Dedifferentiated amniotic fluid mesenchymal stem cell (primary cell): Measurements from ENCODE around the gene SEMA3D.

Source experiments
- DNase-seq: peaks from one replicate; pipeline ENCODE4 v3.0.0-alpha.2; 2016; ENCODE audit errors: extremely low spot score

The SEMA3D gene

DNA sequence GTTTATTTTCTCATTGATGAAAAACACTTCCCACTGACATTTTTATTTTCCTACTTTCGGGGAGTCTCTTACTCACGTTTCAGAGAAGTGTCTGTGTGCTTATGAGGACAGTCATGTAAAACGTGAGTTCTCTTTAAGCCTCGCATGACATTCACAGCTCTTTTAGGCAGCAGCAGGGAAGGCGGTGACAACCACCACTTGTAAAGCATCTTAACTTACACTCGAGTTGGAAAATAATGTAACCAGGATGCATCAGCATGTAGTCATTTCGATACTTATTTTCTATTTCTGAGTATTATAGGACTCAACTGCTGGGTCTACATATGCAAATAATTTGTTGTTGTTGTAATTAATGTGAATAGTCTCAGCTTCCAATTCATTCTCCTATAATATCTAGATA lies 153.6 kb downstream of the SEMA3D start:
- DNase-seq: no peak

DNA sequence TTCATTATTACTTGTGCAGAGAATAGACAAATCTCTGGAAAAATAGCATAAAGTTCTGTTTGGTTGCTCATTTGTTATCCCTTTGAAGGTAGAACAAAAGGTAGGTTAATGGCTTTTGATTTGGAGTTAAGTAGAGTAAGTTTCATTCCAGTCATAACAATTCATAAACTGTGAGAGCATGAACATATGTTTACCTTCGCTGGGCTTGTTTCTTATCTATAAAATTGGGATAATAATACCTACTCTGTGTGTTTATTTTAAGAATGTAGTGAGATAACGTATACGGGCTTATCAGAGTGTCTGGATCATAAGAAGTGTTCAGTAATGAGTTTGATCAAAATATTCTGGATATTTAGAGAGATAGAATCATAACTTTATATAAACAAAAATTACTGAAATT lies 155.4 kb downstream of the SEMA3D start:
- no peak for DNase-seq

DNA sequence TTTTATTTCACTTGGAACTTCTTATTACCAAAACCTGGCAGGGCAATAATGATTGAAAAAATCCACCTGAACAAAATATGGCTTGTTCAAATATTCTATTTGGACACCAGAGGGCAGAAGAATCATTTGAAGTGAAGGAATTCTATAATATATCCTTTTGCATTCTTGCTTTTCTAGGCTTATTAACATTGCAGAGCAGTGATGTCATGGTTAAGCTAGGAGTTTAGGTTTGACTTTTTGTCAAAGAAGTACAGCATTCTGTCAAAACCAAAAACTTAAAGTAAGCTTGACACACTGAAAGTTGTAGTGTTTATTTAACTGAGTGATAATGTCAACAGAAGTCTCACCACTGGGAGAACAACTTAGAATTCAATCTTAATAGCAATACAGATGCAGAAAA lies 156.0 kb downstream of the SEMA3D start:
- peak; percentile 87 for DNase-seq

DNA sequence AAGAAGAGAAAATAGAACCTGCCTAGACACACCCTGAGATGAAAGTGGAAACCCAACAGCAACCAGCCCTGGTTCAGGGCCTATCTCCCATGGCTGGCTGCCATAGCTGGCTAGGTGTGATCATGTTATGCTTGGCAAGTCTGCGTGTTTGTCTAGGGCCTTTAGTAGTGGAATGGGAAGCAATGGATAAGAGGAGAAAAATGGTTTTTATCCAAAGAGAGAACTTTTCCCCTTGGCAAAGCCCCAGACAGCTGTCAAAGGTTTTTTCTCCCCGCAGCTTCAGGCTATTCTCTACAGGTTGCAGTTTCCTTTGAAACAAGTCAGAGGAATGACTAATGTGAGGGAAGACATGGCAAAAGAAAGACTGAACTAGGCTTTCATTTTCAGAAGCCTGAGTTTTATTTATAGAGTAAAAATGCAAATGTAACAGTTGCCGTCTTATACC lies 161.5 kb downstream of the SEMA3D start:
- DNase-seq: no peak

DNA sequence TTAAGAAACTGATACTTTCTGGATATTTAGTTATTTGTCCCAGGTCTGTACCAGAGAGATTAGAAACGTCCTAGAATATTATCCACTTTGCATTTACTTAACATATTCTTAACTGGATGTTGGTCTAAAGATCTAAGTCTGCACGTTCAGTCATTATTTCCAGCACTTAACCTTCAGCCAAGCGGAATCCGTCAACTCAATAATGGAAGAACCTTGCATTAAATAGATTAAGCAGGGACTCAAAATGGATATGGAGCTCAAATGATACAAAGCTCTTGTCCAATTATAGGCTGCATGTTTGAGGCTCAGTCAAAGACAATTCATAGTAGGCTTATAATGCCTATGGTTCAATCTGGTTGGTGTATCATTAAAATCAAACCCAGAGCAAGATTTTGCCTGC lies 162.9 kb downstream of the SEMA3D start:
- DNase-seq: no peak

DNA sequence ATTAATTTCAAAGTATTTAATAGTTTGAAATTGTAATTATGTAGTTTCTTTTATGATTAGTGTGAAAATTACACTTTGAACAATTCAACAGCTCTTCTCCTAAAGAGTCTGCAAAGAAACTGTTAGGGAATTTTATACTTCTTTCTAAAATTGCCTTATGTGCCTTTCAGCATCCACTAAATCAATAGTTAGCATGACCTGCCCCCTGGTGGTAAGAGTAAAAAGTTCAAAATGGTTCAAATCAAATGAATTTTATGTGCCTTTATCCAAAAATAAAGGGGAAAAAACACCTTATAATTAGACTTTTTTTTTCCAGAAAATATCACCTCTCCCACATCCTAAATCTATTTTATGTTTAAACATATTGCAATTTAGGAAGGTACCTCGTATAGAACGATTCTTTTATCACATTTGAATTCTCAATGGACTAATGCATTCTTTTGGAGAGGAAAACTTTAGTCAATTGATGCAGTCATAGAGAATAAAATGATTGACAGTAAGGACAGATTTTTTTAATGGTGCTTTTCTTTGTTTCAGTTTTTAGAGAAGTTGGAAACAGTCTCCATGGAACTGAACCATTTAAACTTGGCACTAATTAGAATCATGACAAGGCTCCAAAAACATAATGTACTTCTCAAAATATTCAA lies 163.7 kb downstream of the SEMA3D start:
- DNase-seq: peak; percentile 73

DNA sequence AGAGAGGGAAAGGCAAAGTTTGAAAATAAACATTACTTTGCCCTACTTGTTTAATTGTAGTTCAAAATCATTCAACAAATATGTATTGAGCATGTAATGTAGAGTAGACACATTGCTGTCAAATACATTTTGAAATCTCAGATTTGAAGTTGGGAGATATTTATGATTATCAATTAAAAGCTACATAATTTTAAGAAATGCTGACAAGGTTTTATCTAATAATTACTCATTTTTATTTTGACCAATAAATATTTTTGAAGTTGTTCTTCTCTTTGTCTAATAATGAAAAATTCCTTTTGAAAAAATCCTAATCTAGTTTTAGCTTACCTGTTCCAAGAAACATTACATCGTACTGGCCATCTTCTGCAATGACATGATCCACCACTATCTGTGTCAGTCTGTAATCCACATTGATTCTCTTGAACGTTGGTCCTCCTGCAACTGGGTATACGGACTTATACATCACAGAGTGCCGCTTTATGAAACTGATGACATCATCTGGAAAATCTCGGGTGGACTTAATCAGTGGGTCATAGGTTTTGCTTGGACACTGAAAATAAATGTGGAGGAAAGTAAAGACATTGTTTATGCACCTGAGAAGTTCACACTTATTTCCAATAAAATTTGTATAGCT lies 164.7 kb downstream of the SEMA3D start:
- DNase-seq: no peak

DNA sequence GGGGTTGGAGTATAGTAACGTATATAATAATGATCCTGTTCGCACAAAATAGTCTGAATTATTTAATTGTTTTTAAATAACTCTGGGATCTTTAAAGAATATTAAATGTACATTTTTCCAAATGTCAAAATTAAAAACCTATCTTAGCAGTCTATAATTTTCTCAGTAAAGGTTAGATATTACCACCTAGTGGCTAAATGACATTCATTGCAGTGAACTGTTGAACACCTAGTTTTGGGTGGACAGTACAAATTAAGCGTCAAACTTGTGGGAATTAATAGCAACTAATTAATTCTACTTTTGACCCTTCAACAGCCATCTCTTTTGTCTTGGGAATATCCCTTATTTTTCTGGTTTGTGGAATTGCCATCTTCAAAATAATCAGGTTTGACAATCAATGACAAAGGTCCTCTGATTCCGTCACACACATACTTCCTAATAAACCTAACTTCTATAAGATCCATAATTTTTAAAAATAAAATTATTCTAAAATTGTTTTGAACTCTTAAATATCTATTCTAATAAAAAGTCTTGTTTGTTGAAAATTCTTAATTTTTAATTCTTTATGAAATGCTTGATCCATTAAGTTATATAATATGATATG lies 165.7 kb downstream of the SEMA3D start:
- DNase-seq: peak; percentile 23

DNA sequence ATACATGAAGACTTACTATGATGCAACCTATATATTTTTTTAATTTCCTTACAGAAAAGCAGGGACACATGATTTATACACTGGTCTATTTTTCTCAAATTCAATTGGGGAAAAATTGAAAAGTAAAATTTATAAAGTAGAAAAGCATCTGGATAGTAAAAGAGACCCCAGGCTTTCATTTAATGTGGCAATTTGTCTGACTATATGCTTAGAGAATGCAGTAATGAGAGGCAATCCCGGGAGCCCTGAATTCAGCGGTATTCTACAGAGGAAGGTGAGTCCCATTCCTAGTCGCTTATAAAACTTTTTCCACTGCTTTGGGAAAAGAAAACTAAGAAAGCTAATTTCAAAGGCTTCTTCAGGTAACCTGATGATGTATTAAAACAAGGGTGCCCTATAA lies 167.1 kb downstream of the SEMA3D start:
- DNase-seq: no peak

DNA sequence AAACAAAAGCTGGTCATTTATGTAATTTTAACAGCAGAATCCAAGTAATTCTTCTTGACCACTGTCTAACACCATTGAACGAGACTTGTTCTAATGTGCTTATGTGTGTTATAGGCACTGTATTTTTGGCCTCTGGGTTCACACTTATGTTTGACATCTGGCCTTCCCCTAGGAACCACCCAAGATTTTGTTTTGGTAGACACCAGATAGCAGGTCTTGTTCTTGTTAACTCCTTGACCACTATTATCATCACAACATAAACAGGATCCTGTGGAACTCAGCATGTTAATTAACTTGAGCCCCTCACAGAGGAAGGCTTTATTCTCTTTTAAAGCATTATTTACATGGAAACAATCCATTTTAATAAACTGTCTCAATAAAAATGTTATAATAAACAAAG lies 167.7 kb downstream of the SEMA3D start:
- no peak for DNase-seq

DNA sequence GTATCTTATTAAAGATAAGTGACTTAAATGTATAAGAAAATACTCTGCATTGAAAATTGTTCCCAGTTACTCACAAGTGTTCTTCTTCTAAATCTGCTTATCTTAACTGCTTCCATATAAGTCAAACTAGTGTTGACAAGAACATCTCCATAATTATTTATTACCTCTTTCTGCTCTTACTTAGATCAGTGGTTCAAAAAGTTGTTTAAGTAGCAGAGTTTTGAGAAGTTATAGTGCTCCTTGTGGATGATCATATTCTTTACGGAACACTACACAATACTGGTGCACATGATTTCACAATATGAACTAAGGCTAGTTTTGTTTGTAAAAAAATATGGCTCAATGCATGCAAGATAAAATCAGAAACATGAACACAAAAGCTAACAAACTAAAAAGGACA lies 168.4 kb downstream of the SEMA3D start:
- no peak for DNase-seq

DNA sequence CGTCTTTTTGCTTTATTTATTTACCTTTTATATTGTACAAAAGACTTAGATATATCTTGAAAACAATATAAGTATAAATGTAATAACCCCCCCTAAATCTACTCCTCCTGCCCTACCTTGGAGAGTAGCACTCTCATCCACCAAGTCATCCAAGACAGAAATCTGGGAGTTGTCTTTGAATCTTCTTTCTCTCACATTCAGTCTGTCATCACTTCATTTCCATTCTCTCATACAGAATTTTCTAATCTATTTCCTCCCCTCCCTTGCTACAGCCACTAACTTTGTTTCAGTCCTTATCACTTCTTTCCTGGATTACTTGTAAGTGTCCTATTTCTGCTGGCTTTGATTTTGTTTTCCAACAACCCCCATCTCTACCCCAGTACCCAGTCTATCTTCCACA lies 170.6 kb downstream of the SEMA3D start:
- no peak for DNase-seq

DNA sequence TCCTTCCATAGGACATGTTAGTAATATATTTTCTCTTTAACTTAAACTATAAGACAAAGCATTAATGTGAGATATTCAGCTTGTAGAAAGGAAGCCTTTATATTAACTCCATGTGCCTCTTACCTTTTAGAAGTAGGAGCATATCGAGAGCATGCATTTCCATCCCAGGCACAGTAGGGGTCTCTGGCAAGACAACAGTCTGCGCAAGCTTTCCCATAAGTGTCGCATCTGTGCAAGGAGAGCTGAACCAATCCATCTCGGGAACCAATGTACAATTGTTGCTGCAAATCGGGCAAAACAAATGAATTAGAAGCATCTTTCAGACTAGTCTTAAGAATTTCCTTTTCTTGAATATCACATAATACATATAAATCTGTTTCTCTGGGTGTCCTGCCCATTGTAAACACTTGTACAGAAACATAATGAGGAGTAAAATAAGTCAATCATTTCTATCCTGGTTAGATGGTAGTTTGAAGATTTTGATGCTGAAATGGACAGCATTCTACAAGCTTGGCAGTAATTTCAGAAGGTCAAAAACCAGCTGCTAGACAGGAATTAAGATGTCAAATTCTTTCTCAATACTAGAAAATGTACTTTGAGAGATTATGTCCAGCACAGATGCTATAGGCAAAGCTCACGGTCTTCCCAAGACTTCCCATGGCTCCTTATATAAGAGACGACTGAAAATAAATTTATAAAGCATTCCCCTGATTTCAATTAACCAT lies 171.8 kb downstream of the SEMA3D start:
- DNase-seq: no peak

DNA sequence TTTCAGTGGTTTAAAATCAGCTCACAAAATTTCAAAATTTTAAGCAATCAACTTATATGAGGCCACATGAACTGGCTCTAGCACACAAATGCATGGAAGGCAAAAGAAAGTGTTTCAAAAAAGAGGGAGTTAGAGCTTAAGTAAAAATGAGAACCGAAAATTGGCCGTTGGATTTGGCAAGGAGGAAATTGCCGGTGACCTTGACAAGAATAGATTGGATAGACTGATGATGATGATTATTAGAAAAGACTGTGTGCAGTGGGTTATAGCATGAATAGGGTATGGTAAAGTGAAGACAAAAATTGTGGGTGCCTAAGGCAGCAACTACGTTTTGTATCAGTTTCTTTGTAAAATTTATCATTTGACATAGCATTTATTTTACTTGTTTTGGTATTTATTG lies 175.7 kb downstream of the SEMA3D start:
- no peak for DNase-seq

DNA sequence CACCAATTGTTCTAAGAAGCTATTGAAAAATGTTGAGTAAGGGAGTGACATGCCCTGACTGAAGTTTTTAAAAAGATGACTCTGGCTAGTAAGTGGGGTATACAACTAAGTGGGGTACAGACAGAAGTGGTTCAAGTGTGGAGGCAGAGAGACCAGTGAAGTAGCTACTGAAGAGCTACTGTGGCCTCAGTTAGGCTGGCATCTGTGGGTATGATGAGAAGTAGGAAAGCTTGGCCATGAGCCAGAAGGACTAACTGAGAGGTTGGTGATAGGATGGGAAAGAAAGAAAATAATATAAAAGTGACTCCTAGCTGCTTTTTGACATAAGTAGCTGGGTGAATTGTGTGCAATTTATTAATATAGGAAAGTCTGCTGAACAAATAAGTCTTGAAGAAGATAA lies 176.6 kb downstream of the SEMA3D start:
- no peak for DNase-seq

DNA sequence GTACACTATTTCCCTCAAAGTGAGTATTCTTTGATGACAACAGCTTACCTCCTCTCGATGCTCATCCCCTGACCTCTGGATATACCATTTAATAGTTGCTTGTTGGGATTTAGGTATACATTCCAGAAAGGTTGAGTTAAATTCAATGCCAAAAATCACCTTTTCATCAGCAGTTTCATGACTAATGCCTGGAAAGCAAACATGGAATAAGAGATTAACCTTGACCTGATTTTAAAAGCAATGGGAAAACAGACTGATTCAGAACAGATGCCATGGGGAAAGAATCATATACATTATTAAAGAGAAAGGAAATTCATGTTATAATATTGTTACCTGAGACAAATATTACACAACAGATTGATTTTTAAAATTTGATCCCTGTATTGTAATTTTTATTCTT lies 180.1 kb downstream of the SEMA3D start:
- no peak for DNase-seq

DNA sequence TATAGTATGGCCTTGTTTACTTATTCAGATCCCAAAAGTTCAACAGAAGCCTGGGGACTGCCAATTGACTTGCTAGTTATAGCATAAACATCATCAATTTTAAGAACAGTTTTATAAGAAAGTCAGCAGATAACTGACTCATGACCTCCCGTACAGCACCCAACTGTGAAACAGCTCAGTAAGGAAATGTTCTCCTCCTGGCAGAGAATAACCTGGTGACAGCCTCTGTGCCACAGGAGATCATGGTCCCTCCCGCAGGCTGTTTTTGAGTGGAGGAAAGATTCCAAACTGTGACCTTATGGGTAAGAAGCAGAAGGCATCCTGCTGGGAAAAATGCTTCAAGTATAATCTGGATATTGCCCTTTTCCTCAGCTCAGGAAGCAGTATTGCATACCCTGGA lies 182.5 kb downstream of the SEMA3D start:
- no peak for DNase-seq

DNA sequence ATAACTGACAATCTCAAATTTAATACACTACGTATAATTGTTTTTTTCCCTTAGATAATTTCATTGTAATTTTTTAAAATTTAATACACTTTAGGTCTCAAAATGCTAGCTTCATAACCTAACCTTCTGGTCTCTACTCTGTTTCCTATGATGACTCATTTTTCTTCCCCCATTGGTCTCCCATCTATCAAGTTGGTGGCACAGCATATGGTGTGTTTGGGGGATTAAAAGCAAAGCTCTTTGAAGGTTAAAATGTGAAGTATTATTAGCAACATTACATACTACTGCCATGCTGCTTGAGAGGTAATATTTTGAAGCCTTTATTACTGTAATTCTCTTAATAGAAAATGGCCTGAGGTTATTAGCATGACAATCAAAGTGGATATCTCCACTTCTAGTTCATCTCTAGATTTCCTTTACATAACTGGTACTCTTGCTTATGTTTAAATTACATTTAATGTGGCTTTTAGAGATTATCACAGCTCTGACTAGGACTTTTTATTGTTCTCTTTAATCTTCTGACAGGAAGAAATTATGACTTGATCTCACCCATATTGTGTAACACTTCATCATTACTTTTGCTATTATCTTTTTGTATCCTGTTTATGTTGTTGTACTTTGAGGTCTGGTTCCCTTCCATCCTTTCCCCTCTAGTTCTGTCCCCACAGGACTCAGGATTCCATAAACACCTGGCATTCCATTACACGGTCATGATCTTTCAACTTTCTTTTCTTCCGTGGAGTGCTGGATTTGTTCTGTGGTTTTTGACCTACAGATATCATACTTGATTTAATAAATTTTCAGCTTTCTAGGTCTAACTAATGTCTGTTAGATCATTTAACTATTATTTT lies 185.1 kb downstream of the SEMA3D start:
- no peak for DNase-seq

DNA sequence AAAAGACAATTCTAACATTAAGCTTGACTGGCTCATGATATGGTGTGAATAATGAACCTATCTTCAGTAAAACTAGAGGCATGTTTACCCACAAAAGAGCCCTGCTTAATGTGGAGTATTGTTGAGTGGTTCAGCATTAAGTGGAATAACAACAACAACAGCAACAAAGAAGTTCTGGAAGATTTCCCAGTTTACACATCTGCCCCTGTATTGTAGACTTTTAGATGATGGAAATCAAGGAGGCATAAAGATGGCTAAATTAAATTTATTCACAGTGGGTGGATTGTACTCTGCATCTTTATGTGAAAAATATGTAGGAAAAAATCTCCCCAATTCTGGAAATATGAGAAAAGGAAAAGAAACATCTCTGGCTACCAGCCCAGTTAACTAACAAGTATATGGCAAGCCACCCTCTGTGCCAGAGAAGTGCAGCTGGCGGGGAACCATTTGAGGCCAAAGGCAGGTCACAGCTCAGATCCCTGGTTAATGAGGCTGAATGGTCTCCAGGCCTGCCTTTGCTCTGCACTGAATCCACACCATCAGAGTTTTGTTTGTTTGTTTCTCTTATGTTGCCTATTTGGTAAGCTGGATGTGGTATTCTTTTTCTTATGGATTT lies 186.0 kb downstream of the SEMA3D start:
- DNase-seq: no peak

DNA sequence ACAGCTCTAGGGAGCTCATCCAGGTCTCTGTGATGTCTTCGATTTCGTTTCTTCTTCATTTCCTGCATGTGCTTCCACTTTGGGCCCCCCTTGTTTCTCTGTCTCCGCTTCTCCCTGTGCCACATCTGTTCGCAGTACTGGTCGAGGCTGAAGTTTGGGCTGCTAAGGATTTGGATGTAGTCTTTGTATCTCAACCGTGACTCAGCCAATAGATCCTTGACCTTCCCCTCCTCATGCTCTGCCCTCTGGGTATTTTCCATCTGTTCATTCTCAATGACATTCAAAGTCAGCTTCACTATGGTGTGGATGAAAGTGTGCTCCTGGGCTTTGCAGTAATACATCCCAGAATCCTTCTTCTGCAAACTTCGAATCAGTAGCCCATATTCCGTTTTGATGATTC lies 187.4 kb downstream of the SEMA3D start:
- DNase-seq: no peak

DNA sequence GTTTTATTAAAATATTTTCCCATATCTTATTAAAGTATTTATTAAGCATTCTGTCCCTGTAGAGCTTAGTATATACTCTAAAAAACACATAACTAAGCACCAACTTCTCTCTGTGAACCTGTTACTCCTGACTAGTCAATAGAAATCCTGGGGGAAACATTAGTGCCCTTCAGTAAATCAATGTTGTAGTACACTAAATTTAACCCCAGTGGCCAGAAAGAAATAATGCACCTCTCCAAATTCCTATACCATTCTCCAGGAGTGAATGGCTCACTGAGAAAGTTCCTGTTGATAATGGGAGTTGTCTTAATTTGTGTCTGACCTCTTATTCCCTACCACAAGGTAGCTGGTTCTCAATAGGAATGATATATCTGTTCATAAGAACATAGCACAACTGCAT lies 188.2 kb downstream of the SEMA3D start:
- no peak for DNase-seq
